Mucosa of descending colon (tissue), 3 donors: ENCODE measurements around the gene PCNX1. TPM values are rescaled to one million over a fixed set of nuclear protein-coding genes. Genes with fewer than 3 reads are reported as not detected.
A peak's percentile ranks its signal among the peaks of the same experiment; 100 is the strongest.

Experiments used
- ATAC-seq: fragments of 200-7000 bp; cut with Tn5 transposase; one replicate; pipeline ENCODE4 v1.9.1; 2020; ENCODE audit warnings: mild to moderate bottlenecking, moderate library complexity
- DNase-seq, 3 donors: peaks; one replicate each; pipeline ENCODE4 v3.0.0-alpha.2; 2020
- H3K36me3 ChIP-seq: fragments of 200-600 bp; one replicate; pipeline ENCODE4 v1.8.0; 2021; ENCODE audit warnings: low read depth, mild to moderate bottlenecking
- H3K4me1 ChIP-seq: fragments of 200-600 bp; one replicate; pipeline ENCODE4 v1.8.0; 2021; ENCODE audit warnings: low read depth, mild to moderate bottlenecking
- H3K4me3 ChIP-seq: fragments of 200-600 bp; one replicate; pipeline ENCODE4 v1.8.0; 2021; ENCODE audit warnings: mild to moderate bottlenecking
- H3K9me3 ChIP-seq: fragments of 200-600 bp; one replicate; pipeline ENCODE4 v1.8.0; 2021; ENCODE audit warnings: mild to moderate bottlenecking
- intact Hi-C, 2 donors: fragments of 100-400 bp; cut with DNase I in 1 of 2; cut with micrococcal nuclease in 1 of 2; formaldehyde crosslinking; loops; one replicate each; pipeline versions ENCODE4 v1.11.0 to v1.11.1; 2022; cut with DNase I, micrococcal nuclease
- total RNA-seq, 3 donors: library from RNA; stranded (reverse); fragmentation: NEBNext Ultra II Directional in 2 of 3; extraction: Animal tissue kit (Norgen Biotek cat#: 25700) in 2 of 3; gene quantifications; one replicate each; pipeline versions ENCODE4 v1.2.1 to v1.2.4, GENCODE V29; 2021 to 2023
- TF ChIP-seq, protein P1 (sequence below): fragments of 200-600 bp; IDR thresholded peaks from one replicate; pipeline ENCODE4 v1.8.0; 2022; ENCODE audit warnings: antibody characterized with exemption, mild to moderate bottlenecking
- donor health status: DM: no; HTN: no; CAD: no; lungs with moderate emphysema.
- donor health status: DM: no; HTN: no; CAD: no.
- donor health status: DM: no; HTN: yes; CAD: no.

Gene PCNX1
- total RNA-seq, 3 donors from 2014 or later, result 27.5 to 49.4 (median 33.5) TPM

DNA sequence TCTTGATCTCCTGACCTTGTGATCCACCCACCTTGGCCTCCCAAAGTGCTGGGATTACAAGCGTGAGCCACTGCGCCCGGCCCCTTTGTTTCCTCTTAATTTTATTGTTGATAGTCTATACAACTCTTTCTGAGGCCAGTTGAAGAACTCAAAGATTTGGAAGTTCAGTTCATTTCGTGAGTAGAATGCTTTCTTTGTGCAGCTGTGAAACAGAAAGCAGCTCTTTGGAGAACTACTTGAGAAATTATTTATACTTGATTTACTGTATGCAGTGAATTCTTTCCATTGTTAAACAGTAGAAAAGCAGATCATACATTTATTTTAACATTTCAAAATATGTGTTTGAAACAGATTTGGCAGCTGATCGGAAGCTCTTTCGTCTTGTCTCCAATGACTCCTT lies 69.3 kb downstream of the PCNX1 start:
- ATAC-seq (no peak), DNase-seq (no peak)
- TF ChIP-seq, protein P1, sequence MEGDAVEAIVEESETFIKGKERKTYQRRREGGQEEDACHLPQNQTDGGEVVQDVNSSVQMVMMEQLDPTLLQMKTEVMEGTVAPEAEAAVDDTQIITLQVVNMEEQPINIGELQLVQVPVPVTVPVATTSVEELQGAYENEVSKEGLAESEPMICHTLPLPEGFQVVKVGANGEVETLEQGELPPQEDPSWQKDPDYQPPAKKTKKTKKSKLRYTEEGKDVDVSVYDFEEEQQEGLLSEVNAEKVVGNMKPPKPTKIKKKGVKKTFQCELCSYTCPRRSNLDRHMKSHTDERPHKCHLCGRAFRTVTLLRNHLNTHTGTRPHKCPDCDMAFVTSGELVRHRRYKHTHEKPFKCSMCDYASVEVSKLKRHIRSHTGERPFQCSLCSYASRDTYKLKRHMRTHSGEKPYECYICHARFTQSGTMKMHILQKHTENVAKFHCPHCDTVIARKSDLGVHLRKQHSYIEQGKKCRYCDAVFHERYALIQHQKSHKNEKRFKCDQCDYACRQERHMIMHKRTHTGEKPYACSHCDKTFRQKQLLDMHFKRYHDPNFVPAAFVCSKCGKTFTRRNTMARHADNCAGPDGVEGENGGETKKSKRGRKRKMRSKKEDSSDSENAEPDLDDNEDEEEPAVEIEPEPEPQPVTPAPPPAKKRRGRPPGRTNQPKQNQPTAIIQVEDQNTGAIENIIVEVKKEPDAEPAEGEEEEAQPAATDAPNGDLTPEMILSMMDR, result no peak
- Histone ChIP-seq H3K9me3 (no peaks in the 10 kb centered on the region), H3K4me1 (no peaks in the 10 kb centered on the region), H3K4me3 (no peak overlapping the region), H3K36me3 (no peaks in the 10 kb centered on the region)
- intact Hi-C loops, result loop anchor here in 1 of 2 donors (10.0 kb wide), 1 partner anchor 152 kb away; no protein-coding TSS in a partner anchor

DNA sequence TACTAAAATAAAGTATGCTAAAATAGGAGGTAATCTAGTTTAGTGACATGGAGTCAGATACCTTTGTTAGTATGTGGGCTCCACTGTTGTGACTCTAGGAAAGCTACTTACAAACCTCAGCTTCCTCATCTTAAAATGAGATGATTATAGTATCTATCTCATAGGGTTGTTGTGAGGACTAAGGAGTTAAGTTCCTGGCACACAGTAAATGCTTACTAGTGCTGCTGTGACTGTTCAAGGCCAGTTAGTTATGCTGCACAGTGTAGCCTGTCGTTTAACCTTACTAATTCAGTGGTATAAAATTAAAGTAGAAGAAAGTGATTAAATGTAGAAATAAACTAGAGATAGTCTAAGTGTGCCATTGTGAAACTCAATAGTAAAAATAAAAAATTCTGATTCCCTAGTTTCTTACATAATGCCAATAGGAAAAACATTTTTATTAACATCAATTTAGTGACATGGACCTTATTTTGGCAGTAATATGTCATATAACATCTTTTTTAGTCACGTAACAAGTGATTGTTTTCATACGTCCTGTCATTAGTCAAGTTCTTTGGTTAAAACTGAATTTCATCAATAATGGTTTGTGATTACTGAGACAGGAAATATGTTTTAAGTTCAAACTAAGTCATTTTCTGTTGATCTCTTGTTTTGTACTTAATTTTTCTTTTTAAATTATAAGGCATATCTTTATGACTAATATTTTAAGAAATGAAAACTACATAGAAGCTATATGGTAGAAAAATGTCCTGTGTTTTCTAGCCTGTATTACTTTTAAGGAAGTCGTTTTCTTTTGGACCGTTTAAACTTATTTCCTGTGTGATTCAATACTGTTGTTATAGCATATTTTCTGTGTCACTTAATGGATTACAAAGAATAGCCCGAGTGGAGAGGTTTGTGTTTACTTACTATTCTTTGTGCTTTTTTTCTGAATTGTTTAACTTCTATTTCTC lies 74.0 kb downstream of the PCNX1 start:
- no peak overlapping the region for H3K4me3 ChIP-seq
- peak; percentile 30 for ATAC-seq
- H3K9me3 ChIP-seq, result no peaks in the 10 kb centered on the region
- no peaks in the 10 kb centered on the region for H3K4me1 ChIP-seq
- H3K36me3 ChIP-seq, result no peaks in the 10 kb centered on the region
- no peak for DNase-seq
- TF ChIP-seq, protein P1, result no peak
- intact Hi-C loops, result no loop called here

DNA sequence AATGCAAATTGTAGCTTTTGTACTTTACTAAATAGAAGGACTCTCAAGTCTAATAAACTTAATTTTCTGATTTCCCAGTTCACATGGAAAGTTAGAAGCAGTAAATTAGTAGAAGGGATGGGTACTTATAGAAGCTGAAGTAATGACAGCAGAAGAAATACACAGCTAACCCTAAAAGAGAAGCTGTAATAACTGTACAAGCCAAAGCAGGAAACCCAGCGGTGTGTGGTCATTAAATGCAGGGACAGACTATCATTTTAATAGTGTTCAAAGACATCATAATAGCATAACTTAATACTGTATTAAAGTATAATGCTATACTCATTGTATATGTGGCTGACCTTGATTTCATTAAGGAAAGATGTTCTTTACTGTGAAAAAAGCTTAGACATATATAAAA lies 74.9 kb downstream of the PCNX1 start:
- no peak for DNase-seq
- TF ChIP-seq, protein P1, result no peak
- no peaks in the 10 kb centered on the region for H3K4me1 ChIP-seq
- peak; percentile 31 for ATAC-seq
- intact Hi-C loops, result no loop called here
- H3K4me3 ChIP-seq, result no peak overlapping the region
- H3K9me3 ChIP-seq, result no peaks in the 10 kb centered on the region
- H3K36me3 ChIP-seq, result no peaks in the 10 kb centered on the region

DNA sequence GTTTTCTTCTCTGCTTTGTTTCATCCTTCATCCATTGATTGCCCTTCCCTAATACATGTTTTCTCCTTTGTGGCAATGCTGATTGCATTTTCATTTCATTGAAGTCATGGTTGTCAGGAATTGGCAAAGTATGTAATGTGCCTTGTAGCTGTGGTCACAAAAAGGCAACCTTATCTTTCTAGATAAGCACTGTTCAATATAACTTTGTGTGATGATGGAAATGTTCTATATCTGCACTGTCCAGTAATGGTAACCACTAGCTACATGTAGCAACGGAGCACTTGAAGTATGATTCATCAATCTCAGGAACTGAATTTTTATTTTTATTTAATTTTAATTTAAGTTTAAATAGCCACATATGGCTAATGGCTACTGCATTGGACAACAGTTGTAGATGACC lies 79.8 kb downstream of the PCNX1 start:
- no peaks in the 10 kb centered on the region for H3K4me1 ChIP-seq
- no peaks in the 10 kb centered on the region for H3K9me3 ChIP-seq
- ATAC-seq (no peak), DNase-seq (no peak)
- intact Hi-C loops, result no loop called here
- TF ChIP-seq, protein P1, result no peak
- H3K4me3 ChIP-seq, result no peak overlapping the region
- no peaks in the 10 kb centered on the region for H3K36me3 ChIP-seq

DNA sequence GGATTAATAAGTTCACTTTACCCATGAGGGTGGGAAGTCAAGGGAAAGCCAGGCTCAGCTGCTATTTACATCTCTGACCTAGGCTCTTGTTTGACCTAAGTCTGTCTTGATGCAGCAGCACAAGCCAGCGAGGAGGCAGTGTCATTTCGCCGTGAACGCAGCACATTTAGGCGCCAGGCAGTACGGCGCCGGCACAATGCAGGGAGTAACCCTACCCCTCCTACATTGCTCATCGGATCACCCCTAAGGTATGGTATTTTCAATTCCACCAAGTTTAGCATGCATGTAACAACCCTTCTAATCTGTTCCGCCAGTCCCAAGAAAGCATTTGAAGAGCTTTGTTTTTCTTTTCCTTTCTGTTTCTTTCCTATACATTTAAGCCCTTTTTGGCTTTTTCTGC lies 81.2 kb downstream of the PCNX1 start:
- ATAC-seq (peak; percentile 14), DNase-seq (no peak)
- TF ChIP-seq, protein P1, result no peak
- Histone ChIP-seq H3K9me3 (no peaks in the 10 kb centered on the region), H3K4me3 (no peak overlapping the region), H3K4me1 (no peaks in the 10 kb centered on the region), H3K36me3 (no peaks in the 10 kb centered on the region)
- intact Hi-C loops, result no loop called here
